IMR-90 (cell line): Measurements from ENCODE around the gene WNT9B. TPM values are rescaled to one million over a fixed set of nuclear protein-coding genes. Genes with fewer than 3 reads are reported as not detected.

ENCODE experiments used
- ATAC-seq: fragments of 200-7000 bp; cut with Tn5 transposase; 2 replicates; pipeline ENCODE4 v1.9.1; 2020; ENCODE audit warnings: low read depth, mild to moderate bottlenecking, moderate library complexity
- BruUV-seq: library from RNA; stranded (reverse); fragments of 400-500 nt; replicated peaks from 2 replicates; lab custom pipeline; 2021; lab: Mats Ljungman, UMichigan
- CTCF ChIA-PET: fragments of 300-600 bp; formaldehyde crosslinking; extraction: SDS; loops from one replicate; lab custom pipeline; 2021; ENCODE audit warnings: antibody characterized with exemption; lab: Yijun Ruan, JAX
- POLR2A ChIA-PET: fragments of 300-600 bp; sonication (Branson Sonifier 250); formaldehyde crosslinking; loops from one replicate; lab custom pipeline; 2022; ENCODE audit warnings: antibody characterized with exemption; ENCODE audit not compliant: unreplicated experiment; lab: Charles Lee
- DNase-seq: peaks from one replicate; pipeline ENCODE4 v3.0.0; 2013
- H2AFZ ChIP-seq: replicated peaks from 2 replicates; pipeline ENCODE3; 2013; ENCODE audit warnings: low read length, mild to moderate bottlenecking; ENCODE audit not compliant: poor library complexity
- H2AK5ac ChIP-seq: 2 replicates; pipeline ENCODE4 v1.6.1; 2013; ENCODE audit warnings: low read depth, low read length, inconsistent platforms
- H2AK9ac ChIP-seq: replicated peaks from 2 replicates; pipeline ENCODE3; 2013; ENCODE audit warnings: mild to moderate bottlenecking, low read depth, low read length, moderate library complexity; ENCODE audit not compliant: poor library complexity
- H2BK120ac ChIP-seq: 2 replicates; pipeline ENCODE4 v1.6.1; 2013; ENCODE audit warnings: low read depth, low read length, inconsistent platforms
- H2BK15ac ChIP-seq: 3 replicates; pipeline ENCODE4 v1.6.1; 2013; ENCODE audit warnings: low read depth, low read length, inconsistent platforms
- H2BK20ac ChIP-seq: 2 replicates; pipeline ENCODE4 v1.6.1; 2013; ENCODE audit warnings: low read depth, mild to moderate bottlenecking, inconsistent platforms, low read length, moderate library complexity
- H2BK5ac ChIP-seq: 2 replicates; pipeline ENCODE4 v1.6.1; 2013; ENCODE audit warnings: mild to moderate bottlenecking, low read depth, low read length, inconsistent platforms; ENCODE audit not compliant: poor library complexity, severe bottlenecking
- H3K14ac ChIP-seq: replicated peaks from 2 replicates; pipeline ENCODE4 v1.6.1; 2013; ENCODE audit warnings: low read depth, low read length, inconsistent platforms
- H3K18ac ChIP-seq: 2 replicates; pipeline ENCODE4 v1.6.1; 2013; ENCODE audit warnings: low read depth, low read length, control low read depth
- H3K23ac ChIP-seq: 2 replicates; pipeline ENCODE4 v1.6.1; 2013; ENCODE audit warnings: low read depth, low read length, inconsistent platforms
- H3K27ac ChIP-seq: 2 replicates; pipeline ENCODE4 v1.5.1; 2013; ENCODE audit warnings: mild to moderate bottlenecking, control low read depth, low read length; ENCODE audit not compliant: insufficient read depth
- H3K27me3 ChIP-seq: 2 replicates; pipeline ENCODE4 v1.6.1; 2013; ENCODE audit warnings: low read length; ENCODE audit not compliant: control insufficient read depth, insufficient read depth
- H3K36me3 ChIP-seq: 2 replicates; pipeline ENCODE4 v1.6.1; 2013; ENCODE audit warnings: low read length, mixed read lengths; ENCODE audit not compliant: control insufficient read depth, insufficient read depth
- H3K4ac ChIP-seq: 2 replicates; pipeline ENCODE4 v1.6.1; 2013; ENCODE audit warnings: low read depth, low read length, inconsistent platforms
- H3K4me1 ChIP-seq: 2 replicates; pipeline ENCODE4 v1.6.1; 2013; ENCODE audit warnings: low read length, mixed read lengths; ENCODE audit not compliant: control insufficient read depth, insufficient read depth
- H3K4me2 ChIP-seq: 2 replicates; pipeline ENCODE4 v1.6.1; 2013; ENCODE audit warnings: low read depth, mild to moderate bottlenecking, control low read depth, low read length, moderate library complexity
- H3K4me3 ChIP-seq: 2 replicates; pipeline ENCODE4 v1.5.1; 2013; ENCODE audit warnings: low read depth, mild to moderate bottlenecking, control low read depth, low read length, moderate library complexity; ENCODE audit not compliant: insufficient read depth
- H3K56ac ChIP-seq: 2 replicates; pipeline ENCODE4 v1.6.1; 2013; ENCODE audit warnings: low read length, inconsistent platforms; ENCODE audit not compliant: insufficient read depth; ENCODE audit errors: extremely low read depth
- H3K79me1 ChIP-seq, 2 experiments: 2 replicates each; pipeline ENCODE4 v1.6.1; 2013; ENCODE audit warnings: low read length in 2 of 2, inconsistent platforms in 1 of 2, low read depth in 1 of 2
- H3K9ac ChIP-seq: 2 replicates; pipeline ENCODE4 v1.6.1; 2013; ENCODE audit warnings: low read depth, low read length, control low read depth
- H3K9me1 ChIP-seq: 2 replicates; pipeline ENCODE4 v1.6.1; 2013; ENCODE audit warnings: low read length, inconsistent platforms; ENCODE audit not compliant: insufficient read depth
- H3K9me3 ChIP-seq: 2 replicates; pipeline ENCODE4 v1.6.1; 2013; ENCODE audit warnings: low read length; ENCODE audit not compliant: control insufficient read depth, insufficient read depth
- H4K20me1 ChIP-seq: 2 replicates; pipeline ENCODE4 v1.6.1; 2013; ENCODE audit warnings: low read length, inconsistent platforms; ENCODE audit not compliant: insufficient read depth
- H4K5ac ChIP-seq: 2 replicates; pipeline ENCODE4 v1.6.1; 2013; ENCODE audit warnings: mild to moderate bottlenecking, low read depth, low read length, control low read depth
- H4K8ac ChIP-seq, 2 experiments: 2 replicates each; pipeline ENCODE4 v1.6.1; 2013; ENCODE audit warnings: low read depth in 2 of 2, low read length in 2 of 2, control low read depth in 1 of 2, inconsistent platforms in 1 of 2
- H4K91ac ChIP-seq: 2 replicates; pipeline ENCODE4 v1.6.1; 2013; ENCODE audit warnings: low read depth, low read length, inconsistent platforms; ENCODE audit not compliant: insufficient read depth
- BHLHE40 ChIP-seq: fragments of 150-350 bp; IDR thresholded peaks from 2 replicates; pipeline ENCODE4 v1.6.1; 2016; ENCODE audit warnings: mild to moderate bottlenecking, low read depth, low read length
- CEBPB ChIP-seq: IDR thresholded peaks from 2 replicates; pipeline ENCODE4 v1.6.1; 2012; ENCODE audit warnings: low read depth, low read length, improper control_type of control experiment
- CHD1 ChIP-seq: IDR thresholded peaks from 2 replicates; pipeline ENCODE4 v1.6.1; 2012; ENCODE audit warnings: low read depth, low read length, improper control_type of control experiment
- FOS ChIP-seq: fragments of 150-350 bp; IDR thresholded peaks from 2 replicates; pipeline ENCODE4 v1.6.1; 2016; ENCODE audit warnings: low read depth, low read length
- NFE2L2 ChIP-seq: fragments of 150-350 bp; IDR thresholded peaks from 2 replicates; pipeline ENCODE4 v1.6.1; 2016; ENCODE audit warnings: low read depth, mild to moderate bottlenecking, low read length
- RAD21 ChIP-seq: IDR thresholded peaks from 2 replicates; pipeline ENCODE4 v1.6.1; 2012; ENCODE audit warnings: low read length, improper control_type of control experiment
- RCOR1 ChIP-seq: IDR thresholded peaks from 2 replicates; pipeline ENCODE4 v1.6.1; 2012; ENCODE audit warnings: mild to moderate bottlenecking, low read length, improper control_type of control experiment; ENCODE audit not compliant: insufficient replicate concordance
- SMC3 ChIP-seq: fragments of 150-350 bp; IDR thresholded peaks from 2 replicates; pipeline ENCODE4 v1.6.1; 2016; ENCODE audit warnings: low read depth, mild to moderate bottlenecking, antibody characterized with exemption, low read length, moderate library complexity
- WGBS, 2 experiments: methylation state at CpG; one replicate each; pipeline versions ENCODE4 v1.1.5 to v1.1.7; 2013; ENCODE audit warnings: missing lambda C conversion rate in 2 of 2; ENCODE audit not compliant: insufficient read length in 1 of 2; ENCODE audit errors: extremely low coverage in 2 of 2; 5-methylcytosine and 5-hydroxymethylcytosine counted together
- dilution Hi-C: fragments of 300-500 bp; cut with HindIII; formaldehyde crosslinking; loops from one replicate; pipeline ENCODE4 v1.14.3; 2018; ENCODE audit warnings: low sequenced_read_pairs; ENCODE audit not compliant: unreplicated experiment
- in situ Hi-C: fragments of 300-500 bp; cut with MboI; formaldehyde crosslinking; loops from 3 replicates; pipeline ENCODE4 v1.14.3; 2019; ENCODE audit warnings: low sequenced_read_pairs, inconsistent platforms, mixed read lengths
- intact Hi-C: fragments of 100-400 bp; cut with micrococcal nuclease; formaldehyde crosslinking; loops from 2 replicates; pipeline ENCODE4 v1.10.0; 2022
- polyA plus RNA-seq, 3 experiments: library from polyadenylated mRNA; depleted of rRNA; stranded (reverse); fragments of >200 nt; gene quantifications; 2 replicates each; pipeline ENCODE4 v1.2.3, GENCODE V29; 2012; ENCODE audit warnings: low replicate concordance in 1 of 3
- total RNA-seq: library from RNA; depleted of rRNA; stranded (reverse); fragments of >200 nt; gene quantifications from 2 replicates; pipeline ENCODE4 v1.2.3, GENCODE V29; 2012
- TF ChIP-seq, protein P1 (sequence below): fragments of 150-350 bp; IDR thresholded peaks from 2 replicates; pipeline ENCODE4 v1.6.1; 2017; ENCODE audit warnings: mild to moderate bottlenecking, antibody characterized with exemption, low read length, low read depth
- TF ChIP-seq, protein P2 (sequence below): fragments of 150-350 bp; IDR thresholded peaks from 2 replicates; pipeline ENCODE4 v1.6.1; 2016; ENCODE audit warnings: low read depth, mild to moderate bottlenecking, low read length, moderate library complexity, borderline replicate concordance

Gene WNT9B
- total and polyA plus RNA-seq, 2 of the 4 experiments (the other 2 are of a cell fraction) = not detected

DNA sequence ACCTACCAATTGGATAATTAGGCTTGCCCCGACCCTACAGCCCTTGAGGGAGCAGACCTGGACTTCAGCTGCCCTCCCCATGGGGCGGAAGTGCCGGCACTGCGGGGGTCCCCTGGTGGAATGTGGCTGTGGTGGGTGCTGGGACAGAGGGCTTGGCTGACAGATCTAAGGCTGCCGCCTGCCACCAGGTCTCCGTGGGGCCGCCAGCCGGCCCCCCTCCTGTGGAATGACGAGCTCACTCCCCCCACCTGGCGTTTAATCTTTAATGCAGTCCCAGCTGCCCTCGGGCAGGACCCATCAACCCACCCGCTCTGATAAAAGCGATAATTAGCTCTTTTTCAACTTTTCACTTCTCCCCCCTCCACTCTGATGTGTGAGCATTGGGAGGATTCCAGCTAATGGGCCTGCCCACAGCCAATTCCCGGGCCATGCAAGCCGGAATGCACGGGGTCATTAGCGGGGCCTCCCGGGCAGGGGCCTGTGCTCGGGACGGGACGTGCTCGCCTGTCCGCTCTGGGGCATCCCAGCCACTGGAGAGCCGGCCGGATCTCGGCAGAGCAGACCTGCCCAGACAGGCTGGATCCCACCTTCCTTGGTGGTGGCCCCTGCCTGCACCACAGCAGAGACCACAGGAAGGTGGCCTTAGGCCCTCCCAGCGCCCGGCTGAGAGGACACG, 43.2 kb downstream of the WNT9B start:
- H2BK5ac ChIP-seq = no peak overlapping the region
- H3K56ac ChIP-seq = no peak overlapping the region
- no peak overlapping the region for H3K9ac ChIP-seq
- H3K27ac ChIP-seq = no peak overlapping the region
- peak; percentile 11; the same call in 1 of the 2 replicates for ATAC-seq
- H2AK9ac ChIP-seq = no peak overlapping the region
- dilution Hi-C loops (no loop called here), in situ Hi-C loops (no loop called here), intact Hi-C loops (no loop called here)
- no peak overlapping the region for H4K8ac ChIP-seq
- no peak overlapping the region for H3K18ac ChIP-seq
- BruUV-seq = no TSS peak
- peaks cover 67% of the 10 kb centered on the region for H3K27me3 ChIP-seq
- no peak overlapping the region for H2BK20ac ChIP-seq
- H3K9me3 ChIP-seq = peaks cover 3% of the 10 kb centered on the region; the same call in 1 of the 2 replicates
- H4K91ac ChIP-seq = no peak overlapping the region
- ChIA-PET CTCF (no interaction called here), POLR2A (no interaction called here)
- no peaks in the 10 kb centered on the region for H3K79me1 ChIP-seq
- DNase-seq = no peak
- H3K4me3 ChIP-seq = no peak overlapping the region
- H4K20me1 ChIP-seq = no peaks in the 10 kb centered on the region
- H3K23ac ChIP-seq = no peak overlapping the region
- H3K9me1 ChIP-seq = no peaks in the 10 kb centered on the region
- no peak overlapping the region for H4K5ac ChIP-seq
- no peak overlapping the region for H2AK5ac ChIP-seq
- H2AFZ ChIP-seq = no peak overlapping the region
- no peaks in the 10 kb centered on the region for H3K4me1 ChIP-seq
- no peak for TF ChIP-seq BHLHE40
- no peak for TF ChIP-seq NFE2L2
- no peak for TF ChIP-seq CEBPB
- no peak for TF ChIP-seq FOS
- TF ChIP-seq, protein P1, sequence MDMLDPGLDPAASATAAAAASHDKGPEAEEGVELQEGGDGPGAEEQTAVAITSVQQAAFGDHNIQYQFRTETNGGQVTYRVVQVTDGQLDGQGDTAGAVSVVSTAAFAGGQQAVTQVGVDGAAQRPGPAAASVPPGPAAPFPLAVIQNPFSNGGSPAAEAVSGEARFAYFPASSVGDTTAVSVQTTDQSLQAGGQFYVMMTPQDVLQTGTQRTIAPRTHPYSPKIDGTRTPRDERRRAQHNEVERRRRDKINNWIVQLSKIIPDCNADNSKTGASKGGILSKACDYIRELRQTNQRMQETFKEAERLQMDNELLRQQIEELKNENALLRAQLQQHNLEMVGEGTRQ = no peak
- no peak for TF ChIP-seq RCOR1
- TF ChIP-seq CHD1 = no peak
- no peak for TF ChIP-seq RAD21
- TF ChIP-seq, protein P2, sequence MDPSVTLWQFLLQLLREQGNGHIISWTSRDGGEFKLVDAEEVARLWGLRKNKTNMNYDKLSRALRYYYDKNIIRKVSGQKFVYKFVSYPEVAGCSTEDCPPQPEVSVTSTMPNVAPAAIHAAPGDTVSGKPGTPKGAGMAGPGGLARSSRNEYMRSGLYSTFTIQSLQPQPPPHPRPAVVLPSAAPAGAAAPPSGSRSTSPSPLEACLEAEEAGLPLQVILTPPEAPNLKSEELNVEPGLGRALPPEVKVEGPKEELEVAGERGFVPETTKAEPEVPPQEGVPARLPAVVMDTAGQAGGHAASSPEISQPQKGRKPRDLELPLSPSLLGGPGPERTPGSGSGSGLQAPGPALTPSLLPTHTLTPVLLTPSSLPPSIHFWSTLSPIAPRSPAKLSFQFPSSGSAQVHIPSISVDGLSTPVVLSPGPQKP = no peak
- TF ChIP-seq SMC3 = no peak
- H3K36me3 ChIP-seq = no peaks in the 10 kb centered on the region
- H2BK15ac ChIP-seq = no peak overlapping the region
- H2BK120ac ChIP-seq = no peak overlapping the region
- no peak overlapping the region for H3K4me2 ChIP-seq
- WGBS, 2 experiments = 15% methylated on average over 9 of the region's 29 CpGs; no CpG with 5 or more reads in 1 of the 2 experiments
- H3K14ac ChIP-seq = no peak overlapping the region
- no peak overlapping the region for H3K4ac ChIP-seq
